RWPE2 (cell line): ENCODE data around the gene HCRTR1.

Source experiments
- ATAC-seq: fragments of 200-7000 bp; cut with Tn5 transposase; 3 replicates; pipeline ENCODE4 v1.9.1; 2021; ENCODE audit warnings: low read depth
- DNase-seq: peaks from one replicate; pipeline ENCODE4 v3.0.0-alpha.2; 2020; ENCODE audit warnings: low spot score
- H3K27ac ChIP-seq: fragments of 450-650 bp; 2 replicates; pipeline ENCODE4 v1.5.1; 2017; ENCODE audit warnings: mild to moderate bottlenecking; ENCODE audit not compliant: poor library complexity, severe bottlenecking
- H3K27me3 ChIP-seq: fragments of 250-450 bp; sonication (Bioruptor Pico); 2 replicates; pipeline ENCODE4 v1.5.1; 2021; ENCODE audit warnings: mild to moderate bottlenecking, moderate library complexity; ENCODE audit not compliant: insufficient read depth, poor library complexity, severe bottlenecking
- H3K36me3 ChIP-seq: fragments of 250-450 bp; sonication (Bioruptor Pico); 2 replicates; pipeline ENCODE4 v1.5.1; 2020; ENCODE audit warnings: low read depth, mild to moderate bottlenecking, moderate library complexity
- H3K4me1 ChIP-seq: fragments of 250-450 bp; sonication (Bioruptor Pico); 2 replicates; pipeline ENCODE4 v1.5.1; 2021; ENCODE audit warnings: mild to moderate bottlenecking, moderate library complexity; ENCODE audit not compliant: insufficient read depth, poor library complexity, severe bottlenecking
- H3K4me3 ChIP-seq: fragments of 250-450 bp; sonication (Bioruptor Pico); 2 replicates; pipeline ENCODE4 v1.5.1; 2021; ENCODE audit warnings: mild to moderate bottlenecking, moderate library complexity; ENCODE audit not compliant: severe bottlenecking
- H3K9me3 ChIP-seq: fragments of 250-450 bp; sonication (Bioruptor Pico); 2 replicates; pipeline ENCODE4 v1.5.1; 2021; ENCODE audit warnings: mild to moderate bottlenecking, moderate library complexity; ENCODE audit not compliant: severe bottlenecking
- TF ChIP-seq, protein P1 (sequence below): fragments of 450-650 bp; IDR thresholded peaks from one replicate; pipeline ENCODE4 v1.5.1; 2017; ENCODE audit warnings: mild to moderate bottlenecking, moderate library complexity; ENCODE audit not compliant: poor library complexity, severe bottlenecking

The HCRTR1 gene

DNA sequence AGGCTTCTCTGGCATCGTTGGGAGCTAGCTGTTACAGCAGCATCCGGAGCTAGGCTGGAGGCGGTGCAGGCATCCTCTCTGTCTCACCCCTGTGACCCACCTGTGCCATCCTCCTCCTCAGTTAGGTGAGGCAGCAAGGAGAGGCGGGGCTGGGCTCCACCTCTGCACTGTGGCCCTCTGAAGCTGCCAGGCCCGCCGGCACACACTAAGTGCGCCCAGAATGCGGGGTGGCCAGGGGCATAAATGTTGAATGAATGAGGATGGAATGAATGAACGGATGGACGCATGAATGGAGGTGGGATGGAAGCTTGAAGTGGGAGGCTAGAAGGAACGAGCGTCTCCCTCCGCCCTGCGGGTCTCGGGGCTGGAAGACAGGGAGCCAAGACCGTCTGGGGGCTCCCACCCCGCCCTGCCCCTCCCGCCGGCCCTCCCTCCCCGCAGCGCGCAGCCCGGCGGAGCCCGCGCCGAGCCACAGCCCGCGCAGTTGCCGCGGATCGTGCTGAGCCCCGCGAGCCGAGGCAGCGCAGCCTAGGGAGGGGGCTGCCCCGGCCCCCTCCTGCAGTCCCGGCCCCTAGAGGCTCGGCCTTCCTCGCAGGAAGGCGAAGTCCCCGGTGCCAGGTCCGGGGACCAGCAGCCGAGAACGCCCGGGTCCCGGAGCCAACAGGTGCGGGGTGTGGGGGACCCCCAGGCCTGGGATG lies at the start of gene HCRTR1:
TSS of gene HCRTR1 (plus strand) at position 472 of the 698 bp plus-strand sequence. CDS start 1,504 bp downstream, outside the sequence.
- DNase-seq (no peak), ATAC-seq (peak; percentile 20; the same call in 1 of the 3 replicates)
- TF ChIP-seq, protein P1, sequence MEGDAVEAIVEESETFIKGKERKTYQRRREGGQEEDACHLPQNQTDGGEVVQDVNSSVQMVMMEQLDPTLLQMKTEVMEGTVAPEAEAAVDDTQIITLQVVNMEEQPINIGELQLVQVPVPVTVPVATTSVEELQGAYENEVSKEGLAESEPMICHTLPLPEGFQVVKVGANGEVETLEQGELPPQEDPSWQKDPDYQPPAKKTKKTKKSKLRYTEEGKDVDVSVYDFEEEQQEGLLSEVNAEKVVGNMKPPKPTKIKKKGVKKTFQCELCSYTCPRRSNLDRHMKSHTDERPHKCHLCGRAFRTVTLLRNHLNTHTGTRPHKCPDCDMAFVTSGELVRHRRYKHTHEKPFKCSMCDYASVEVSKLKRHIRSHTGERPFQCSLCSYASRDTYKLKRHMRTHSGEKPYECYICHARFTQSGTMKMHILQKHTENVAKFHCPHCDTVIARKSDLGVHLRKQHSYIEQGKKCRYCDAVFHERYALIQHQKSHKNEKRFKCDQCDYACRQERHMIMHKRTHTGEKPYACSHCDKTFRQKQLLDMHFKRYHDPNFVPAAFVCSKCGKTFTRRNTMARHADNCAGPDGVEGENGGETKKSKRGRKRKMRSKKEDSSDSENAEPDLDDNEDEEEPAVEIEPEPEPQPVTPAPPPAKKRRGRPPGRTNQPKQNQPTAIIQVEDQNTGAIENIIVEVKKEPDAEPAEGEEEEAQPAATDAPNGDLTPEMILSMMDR, result no peak
- peaks cover 13% of the 10 kb centered on the region for H3K27me3 ChIP-seq
- H3K4me3 ChIP-seq, result peak within 1 kb of the TSS; percentile 36
- no peaks in the 10 kb centered on the region for H3K36me3 ChIP-seq
- no peak within 1 kb of the TSS for H3K27ac ChIP-seq
- no peaks in the 10 kb centered on the region for H3K9me3 ChIP-seq
- H3K4me1 ChIP-seq, result no peaks in the 10 kb centered on the region

- no peaks in the 10 kb centered on the region for H3K9me3 ChIP-seq
- H3K27ac ChIP-seq, result no peak overlapping the region
- TF ChIP-seq, protein P1, result no peak
- no peaks in the 10 kb centered on the region for H3K36me3 ChIP-seq
- H3K27me3 ChIP-seq, result no peaks in the 10 kb centered on the region
- DNase-seq (no peak), ATAC-seq (no peak)
- peaks cover 26% of the 10 kb centered on the region for H3K4me1 ChIP-seq
- H3K4me3 ChIP-seq, result no peak overlapping the region
Observed at GRCh38 chr1:31567956-31568570, 49.4 kb upstream of the HCRTR1 start.

- no peak overlapping the region for H3K4me3 ChIP-seq
- TF ChIP-seq, protein P1, result no peak
- H3K27me3 ChIP-seq, result no peaks in the 10 kb centered on the region
- no peaks in the 10 kb centered on the region for H3K36me3 ChIP-seq
- DNase-seq (no peak), ATAC-seq (no peak)
- no peak overlapping the region for H3K27ac ChIP-seq
- peaks cover 28% of the 10 kb centered on the region for H3K4me1 ChIP-seq
- no peaks in the 10 kb centered on the region for H3K9me3 ChIP-seq
Observed at GRCh38 chr1:31568895-31569595, 48.4 kb upstream of the HCRTR1 start.

DNA sequence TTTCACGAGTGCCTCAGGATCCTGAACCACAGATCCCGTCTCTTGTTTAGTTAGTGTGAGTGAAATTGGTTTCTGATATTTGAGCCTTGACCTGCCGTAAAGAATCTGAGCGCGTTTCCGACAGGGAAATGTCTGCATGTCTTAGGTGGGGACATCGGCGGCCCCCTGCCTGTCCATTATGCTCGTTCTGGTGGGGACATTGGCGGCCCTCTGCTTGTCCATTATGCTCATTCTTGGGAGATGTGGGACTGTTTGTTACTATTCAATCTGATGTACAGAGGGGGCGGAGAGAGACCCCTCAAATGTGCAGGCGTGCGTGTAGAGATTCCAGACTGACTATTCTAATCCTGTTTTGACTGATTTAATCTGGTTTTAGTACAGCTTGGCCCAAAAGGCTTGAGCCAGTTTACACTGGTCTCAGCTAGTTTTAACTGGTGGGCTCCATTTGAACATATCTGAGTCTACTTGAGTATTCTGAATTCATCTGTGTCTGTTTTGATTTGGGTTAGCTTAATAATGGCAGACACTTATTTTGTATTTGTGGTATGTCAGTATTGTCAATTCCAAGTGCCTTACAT lies 47.8 kb upstream of the HCRTR1 start:
- ATAC-seq (no peak), DNase-seq (no peak)
- Histone ChIP-seq H3K4me3 (no peak overlapping the region), H3K9me3 (no peaks in the 10 kb centered on the region), H3K4me1 (peaks cover 34% of the 10 kb centered on the region), H3K27ac (no peak overlapping the region), H3K27me3 (no peaks in the 10 kb centered on the region), H3K36me3 (no peaks in the 10 kb centered on the region)
- TF ChIP-seq, protein P1, result no peak
